ENCODE data around the gene GALNT3.

GALNT3 gene

DNA sequence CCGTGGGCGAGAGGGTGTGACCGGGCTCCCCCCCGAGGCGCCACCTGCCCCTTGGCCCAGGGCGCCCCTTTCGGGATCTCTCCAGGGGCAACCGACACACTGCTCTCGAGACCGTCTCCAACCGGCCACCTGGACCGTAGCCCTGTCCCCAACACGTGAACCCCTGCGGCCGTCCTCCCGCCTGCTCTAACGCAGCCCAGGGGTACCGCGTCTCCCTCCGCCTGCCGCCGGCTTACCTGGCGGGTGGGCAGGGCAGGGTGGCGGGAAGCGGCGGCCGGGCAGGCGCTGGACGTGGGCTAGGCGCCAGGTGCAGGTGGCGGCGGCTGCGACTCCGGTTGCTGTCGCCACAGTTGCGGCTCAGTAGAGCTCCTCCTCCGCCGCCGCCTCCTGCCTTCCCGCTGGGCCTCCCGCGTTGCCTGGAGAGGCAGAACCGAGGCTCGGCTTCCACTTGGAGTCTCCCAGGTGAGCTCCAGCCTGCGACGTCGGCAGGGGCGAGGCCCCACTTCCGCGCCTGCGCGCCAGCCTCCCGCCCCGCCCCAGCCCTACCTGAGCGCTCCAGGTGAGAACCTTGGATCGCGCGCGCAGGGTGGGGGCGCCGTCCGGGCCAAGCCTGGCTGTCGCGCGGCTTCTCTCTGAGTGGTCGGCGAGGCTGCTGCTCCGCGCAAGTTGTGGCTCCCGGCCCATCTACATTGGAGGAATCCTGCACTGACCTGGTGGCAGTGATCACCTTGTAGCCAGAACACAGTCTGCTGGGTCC is at the start of gene GALNT3:
GALNT3 (minus strand) TSS at position 469 of the 757 bp plus-strand sequence. CDS start 23,547 bp downstream, outside the sequence.
- peak; percentile 84 for DNase-seq (ENCODE audit: low spot score)

DNA sequence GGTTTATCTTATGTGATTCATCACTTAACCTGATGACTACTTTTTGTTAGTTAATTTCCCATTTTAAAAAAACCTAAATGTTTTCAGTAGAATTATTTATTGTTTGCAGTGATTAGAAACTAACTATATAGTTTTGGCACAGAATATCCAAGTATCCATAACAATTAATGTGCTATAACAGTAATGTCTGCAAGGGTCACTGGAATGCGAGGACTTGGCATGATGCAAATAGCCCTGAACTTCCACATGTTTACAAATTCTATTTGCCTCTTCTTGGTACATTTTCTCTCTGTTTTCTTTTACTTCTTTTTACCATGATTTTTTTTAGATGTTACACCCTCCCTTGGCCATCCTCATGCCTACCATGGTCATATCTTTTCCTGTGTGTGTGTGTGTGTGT is 49.3 kb upstream of the GALNT3 start:
- no peak for DNase-seq (ENCODE audit: low spot score)

- DNase-seq (ENCODE audit: low spot score): no peak
These were observed 46.4 kb upstream of the GALNT3 start for GRCh38 chr2:165840333-165840958.

DNA sequence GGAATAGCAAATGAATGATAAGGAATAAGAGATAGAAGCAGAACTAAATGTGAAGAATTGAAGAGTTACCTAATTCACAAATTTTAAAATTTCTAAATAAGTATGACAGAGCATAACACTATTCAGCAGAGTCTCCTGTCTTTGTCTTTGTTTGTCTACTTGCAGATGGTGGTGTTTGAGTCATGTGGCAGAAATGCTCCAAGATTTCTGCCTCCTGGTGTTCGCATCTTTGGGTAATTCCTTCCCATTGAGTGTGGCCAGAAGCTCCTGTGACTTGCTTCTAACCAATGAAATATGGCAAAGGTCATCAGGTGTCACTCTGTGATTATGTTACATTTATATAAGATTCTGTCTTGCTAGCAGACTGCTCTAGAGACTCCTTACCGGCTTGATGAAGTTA is 45.6 kb upstream of the GALNT3 start:
- no peak for DNase-seq (ENCODE audit: low spot score)

- DNase-seq (ENCODE audit: low spot score): no peak
These were observed 43.1 kb upstream of the GALNT3 start for GRCh38 chr2:165837122-165837521.

GRCh38 chr2:165835363-165835762 is 41.3 kb upstream of the GALNT3 start:
- no peak for DNase-seq (ENCODE audit: low spot score)

GRCh38 chr2:165833156-165833555 is 39.1 kb upstream of the GALNT3 start:
- DNase-seq (ENCODE audit: low spot score): no peak

GRCh38 chr2:165827921-165828276 is 33.9 kb upstream of the GALNT3 start:
- DNase-seq (ENCODE audit: low spot score): no peak

DNA sequence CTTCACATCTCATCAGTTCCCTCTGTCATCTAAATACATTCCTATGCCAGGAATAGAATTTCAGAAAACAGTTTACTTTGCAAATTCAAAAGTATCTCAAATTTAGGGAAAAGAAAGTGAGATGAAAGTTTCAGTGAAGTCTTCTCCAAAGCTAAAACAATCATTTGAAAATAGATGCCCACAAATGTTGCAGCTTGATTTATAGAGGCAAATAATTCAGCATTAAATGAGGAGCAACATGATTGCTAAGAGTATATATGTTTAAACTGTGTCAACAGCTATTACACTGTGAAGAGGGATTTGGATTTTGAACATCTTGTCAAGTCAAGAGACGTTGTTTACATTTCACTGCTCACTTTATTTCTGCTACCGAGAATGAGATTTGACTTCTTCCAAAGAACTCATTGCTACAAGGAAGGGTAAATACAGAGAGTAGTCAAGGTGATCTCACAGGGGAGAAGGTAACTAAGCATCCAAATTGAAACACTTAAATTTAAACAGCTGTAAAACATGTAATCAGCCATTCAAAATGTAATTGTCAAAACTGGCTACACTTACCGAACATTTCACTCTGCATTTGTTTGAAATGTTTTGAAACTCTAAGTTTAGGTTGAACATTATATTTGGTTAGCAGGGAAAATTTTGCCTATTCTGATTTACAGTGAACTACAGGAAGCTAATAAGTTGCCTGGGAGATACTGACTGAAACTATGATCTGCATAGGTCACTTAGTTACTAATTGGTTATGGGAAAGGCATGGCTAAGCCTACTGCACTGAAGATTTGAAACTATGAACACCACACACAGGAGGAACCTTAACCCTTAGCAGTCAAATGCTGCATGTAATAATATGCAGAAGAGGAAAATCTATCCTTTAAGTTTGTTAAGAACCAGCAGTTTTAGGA is 33.2 kb upstream of the GALNT3 start:
- no peak for DNase-seq (ENCODE audit: low spot score)

- no peak for DNase-seq (ENCODE audit: low spot score)
These were observed 31.0 kb upstream of the GALNT3 start for GRCh38 chr2:165825041-165825440.

DNA sequence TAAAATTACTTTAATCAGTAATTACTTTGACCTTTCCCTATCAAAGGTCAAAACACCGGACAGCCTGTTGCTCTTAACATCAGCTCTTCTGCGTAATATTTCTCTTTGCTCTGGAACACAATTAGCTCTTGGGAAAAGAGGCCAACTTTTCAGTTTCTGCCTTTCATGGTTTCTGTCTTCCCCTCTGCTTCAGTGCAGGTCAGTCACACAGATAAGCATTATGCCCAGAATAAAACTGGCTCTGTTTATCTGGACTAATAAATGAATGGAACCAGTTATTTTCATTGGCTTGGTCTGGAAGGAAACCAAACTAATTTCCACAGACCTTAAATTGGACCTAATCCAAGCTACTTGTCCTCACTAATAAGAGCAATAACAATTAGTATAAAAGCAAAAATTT is 26.2 kb upstream of the GALNT3 start:
- DNase-seq (ENCODE audit: low spot score): no peak

GRCh38 chr2:165818920-165819319 is 24.9 kb upstream of the GALNT3 start:
- DNase-seq (ENCODE audit: low spot score): no peak

DNA sequence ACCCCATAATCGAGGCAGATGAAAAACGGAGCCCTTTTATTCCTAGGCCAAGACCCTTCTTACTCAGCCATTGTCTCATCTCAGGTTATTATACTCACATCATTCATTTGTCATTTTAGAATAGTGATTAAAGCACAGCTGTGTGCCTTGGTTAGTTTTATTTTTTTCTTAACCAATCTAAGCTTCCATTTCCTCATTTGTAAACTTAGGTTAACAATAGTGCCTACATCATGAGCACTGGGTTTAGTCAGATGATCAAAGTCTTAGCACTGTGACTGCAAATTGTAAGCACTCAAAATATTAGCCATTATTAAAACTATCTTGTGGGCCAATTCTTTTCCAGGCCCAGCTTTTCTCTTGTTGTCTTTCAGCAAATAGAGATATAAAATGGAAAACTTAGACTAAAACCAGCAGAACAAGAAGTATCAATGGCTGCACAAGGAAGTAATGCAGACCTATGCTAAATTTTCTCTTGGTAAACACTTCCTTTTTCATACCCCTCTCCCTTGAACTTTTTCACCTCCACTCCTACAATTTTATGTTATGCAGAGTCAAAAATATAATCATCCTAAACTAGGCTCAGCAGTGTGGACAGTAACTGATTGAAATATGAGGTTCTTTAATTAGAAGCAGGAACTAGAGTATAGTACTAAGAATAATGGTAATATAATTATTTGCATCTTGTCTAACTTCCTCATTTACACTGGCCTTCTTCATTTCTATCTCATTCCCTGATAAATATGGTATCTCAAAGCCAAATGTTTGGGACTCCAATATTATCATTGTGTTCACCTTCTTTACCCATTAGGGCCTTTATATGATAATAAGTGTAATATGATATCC is 21.5 kb upstream of the GALNT3 start:
- DNase-seq (ENCODE audit: low spot score): no peak

GRCh38 chr2:165814473-165814872 is 20.4 kb upstream of the GALNT3 start:
- no peak for DNase-seq (ENCODE audit: low spot score)

DNA sequence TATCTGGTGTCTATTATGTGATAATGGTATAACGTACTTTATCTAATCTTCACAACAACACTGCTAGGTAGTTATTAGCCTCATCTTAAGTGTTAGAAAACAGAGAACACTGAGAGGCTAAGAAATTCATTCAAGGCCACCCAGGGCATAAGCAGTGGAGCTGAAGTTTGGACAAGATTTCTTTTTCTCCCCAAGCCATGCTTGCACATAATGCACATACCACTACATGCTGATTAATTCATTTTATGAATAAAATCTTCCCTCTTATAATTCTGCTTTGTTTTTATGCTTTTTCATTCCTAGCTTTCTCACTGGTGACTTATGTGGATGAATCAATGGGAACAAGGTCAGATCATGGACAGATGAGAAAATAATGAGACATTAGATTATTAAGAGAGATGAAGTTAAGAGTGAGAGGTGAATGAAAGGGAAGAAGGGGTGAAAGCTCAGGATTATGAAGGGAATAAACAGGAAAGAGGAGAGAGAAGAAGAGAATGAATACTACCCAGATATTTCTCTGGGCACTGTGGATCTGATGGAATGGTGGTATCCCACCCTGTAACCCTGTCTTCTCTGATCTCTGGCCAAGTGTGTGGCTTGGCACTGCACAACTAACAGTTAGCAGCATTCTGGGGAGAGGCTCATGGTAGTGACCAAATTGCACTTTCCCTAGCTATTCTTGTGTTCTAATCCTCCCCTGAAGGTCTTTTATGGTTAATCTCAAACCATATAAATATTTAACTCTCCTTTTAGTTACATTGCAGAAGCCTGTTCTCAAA is 17.7 kb upstream of the GALNT3 start:
- no peak for DNase-seq (ENCODE audit: low spot score)

GRCh38 chr2:165810418-165810817 is 16.4 kb upstream of the GALNT3 start:
- no peak for DNase-seq (ENCODE audit: low spot score)

DNA sequence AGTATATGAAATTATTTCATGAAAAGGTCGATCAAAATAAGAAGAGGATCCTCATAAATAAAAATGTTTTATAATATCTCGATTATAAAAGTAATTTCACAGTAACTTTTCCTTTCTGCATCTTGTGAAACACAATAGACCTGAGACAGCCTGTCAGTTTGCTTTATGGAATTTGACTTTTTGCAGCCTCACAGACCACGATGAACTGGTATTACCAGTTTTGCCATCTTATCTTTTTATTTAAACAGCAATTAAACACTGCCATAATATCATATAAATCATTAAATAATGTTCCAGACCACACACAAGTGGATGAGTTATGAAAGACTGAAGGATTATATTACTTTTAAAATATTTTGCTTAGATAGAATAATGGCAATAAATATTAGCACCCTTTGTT is 10.7 kb upstream of the GALNT3 start:
- DNase-seq (ENCODE audit: low spot score): peak; percentile 37

DNA sequence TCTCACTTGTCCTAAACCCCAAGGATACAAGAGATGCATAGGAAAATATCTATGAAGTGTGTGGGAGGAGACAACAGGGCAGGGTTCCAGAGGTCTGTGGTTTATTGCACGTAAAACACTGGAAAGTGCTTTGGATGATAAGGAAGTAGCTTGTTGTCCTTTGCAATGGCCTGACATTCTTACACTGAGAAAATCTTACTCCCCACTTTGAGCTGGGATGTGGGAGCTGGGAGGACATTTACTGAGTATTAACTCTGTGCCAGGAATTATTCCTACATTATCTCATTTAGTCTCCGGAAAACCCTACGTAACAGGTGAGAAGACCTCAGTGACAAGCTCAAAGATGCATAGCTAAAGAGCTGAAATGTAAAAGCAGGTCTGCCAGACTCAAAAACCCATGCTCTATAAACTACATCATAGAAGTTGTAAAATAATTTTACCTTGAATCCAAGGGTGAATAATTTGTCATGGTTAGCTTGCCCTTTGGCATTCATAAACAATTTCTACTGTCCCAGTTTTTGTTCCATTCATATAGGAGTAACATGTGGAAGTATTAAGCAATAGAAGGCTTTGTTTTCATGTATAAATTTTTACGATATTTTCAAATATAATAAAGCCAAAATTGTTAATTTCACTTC is 9.2 kb upstream of the GALNT3 start:
- no peak for DNase-seq (ENCODE audit: low spot score)

DNA sequence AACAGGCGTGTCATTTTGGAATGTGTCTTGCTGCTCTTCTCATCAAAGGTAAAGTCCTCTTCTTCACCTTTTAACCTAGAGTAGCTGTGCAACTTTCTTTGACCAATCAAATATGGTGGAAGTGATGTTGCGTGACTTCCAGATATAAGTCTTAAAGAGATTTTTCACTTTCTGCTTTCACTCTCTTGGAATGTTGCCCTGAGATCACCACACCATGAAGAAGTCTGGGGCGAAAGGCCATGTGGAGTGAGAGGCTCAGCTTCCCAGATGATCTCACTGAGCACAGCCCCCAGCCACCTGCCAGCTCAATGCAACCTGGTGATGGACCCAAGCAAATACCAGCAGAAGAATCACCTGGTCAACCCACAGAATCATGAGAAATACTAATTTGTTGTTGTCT is 7.1 kb upstream of the GALNT3 start:
- no peak for DNase-seq (ENCODE audit: low spot score)

DNA sequence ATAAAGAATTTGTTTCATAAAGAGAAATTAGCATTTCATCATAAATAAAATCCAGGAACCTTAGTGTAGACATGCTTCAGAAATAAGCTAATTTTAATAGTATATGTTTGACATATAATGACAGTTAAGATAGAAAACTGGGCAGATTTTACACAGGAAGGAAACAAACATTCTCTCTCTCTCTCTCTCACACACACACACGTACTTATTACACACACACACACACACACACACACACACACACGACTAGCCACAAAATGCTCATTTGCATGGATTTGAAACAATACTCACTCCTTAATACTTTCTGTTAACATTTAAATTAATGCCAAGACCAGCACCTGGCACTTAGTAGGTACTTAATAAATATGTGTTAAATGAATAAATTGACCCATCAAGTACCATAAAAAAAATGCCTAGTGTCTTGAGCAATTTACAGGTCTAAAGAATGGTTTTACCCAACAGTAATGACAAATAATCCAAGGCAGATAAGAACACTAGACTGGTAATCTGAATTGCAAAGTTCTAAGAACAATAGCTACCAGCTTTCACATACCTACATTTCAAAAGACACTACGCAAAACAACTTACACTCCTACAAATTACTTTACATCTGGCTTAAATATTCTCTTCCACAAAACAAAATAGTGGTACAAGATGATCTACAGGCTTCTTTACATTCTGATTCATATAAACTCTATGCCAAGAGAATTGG is 2.9 kb upstream of the GALNT3 start:
- no peak for DNase-seq (ENCODE audit: low spot score)

Measured in LoVo (cell line).